GM12865 (cell line): Measurements from ENCODE around the gene TMCC2.

Source experiments
- DNase-seq: peaks from one replicate; pipeline ENCODE4 v3.0.0; 2010; ENCODE audit warnings: low read depth
- H3K4me3 ChIP-seq: 2 replicates; pipeline ENCODE4 v1.5.1; 2011; ENCODE audit warnings: mild to moderate bottlenecking, low read depth, low read length, control low read depth
- CTCF ChIP-seq: IDR thresholded peaks from 2 replicates; pipeline ENCODE4 v1.5.1; 2011; ENCODE audit warnings: low read length, control low read depth, low read depth, inconsistent platforms; ENCODE audit not compliant: insufficient read depth; ENCODE audit errors: missing control alignments

The TMCC2 gene

GRCh38 chr1:205251576-205251975 is 23.8 kb downstream of the TMCC2 start:
- TF ChIP-seq CTCF, result no peak
- DNase-seq, result no peak

GRCh38 chr1:205255941-205256780 is 28.4 kb downstream of the TMCC2 start:
- peak; percentile 84 for DNase-seq
- TF ChIP-seq CTCF, result peak; percentile 93
- H3K4me3 ChIP-seq, result no peak overlapping the region

More at GRCh38 chr1:205251576-205251975, 23.8 kb downstream of the TMCC2 start:
- no peak overlapping the region for H3K4me3 ChIP-seq

GRCh38 chr1:205256951-205257625 is 29.3 kb downstream of the TMCC2 start:
- no peak for DNase-seq
- no peak for TF ChIP-seq CTCF
- no peak overlapping the region for H3K4me3 ChIP-seq

GRCh38 chr1:205257735-205258134 is 30.0 kb downstream of the TMCC2 start:
- no peak for TF ChIP-seq CTCF
- H3K4me3 ChIP-seq, result no peak overlapping the region
- no peak for DNase-seq

- no peak overlapping the region for H3K4me3 ChIP-seq
- DNase-seq, result no peak
- TF ChIP-seq CTCF, result no peak
Observed at GRCh38 chr1:205258261-205258691, 30.5 kb downstream of the TMCC2 start.

- DNase-seq, result no peak
Observed at GRCh38 chr1:205258719-205259118, 31.0 kb downstream of the TMCC2 start.

More at GRCh38 chr1:205258719-205259118, 31.0 kb downstream of the TMCC2 start:
- no peak overlapping the region for H3K4me3 ChIP-seq
- no peak for TF ChIP-seq CTCF
